NCI-H748 treated with DMSO at 0.1 percent for 48 hours (cell line): Measurements from ENCODE around the gene AGGF1.
"Not testable (repeated sequence)": the region's sequence is repeated elsewhere in the genome, so short reads cannot be mapped to it uniquely, and the experiment has no call there.

Experiments used
- DNase-seq: peaks from one replicate; lab custom pipeline; 2025; lab: John Stamatoyannopoulos, UW

AGGF1 gene

GRCh38 chr5:77030097-77031071, at the start of gene AGGF1:
AGGF1 (plus strand) TSS chr5:77030404; CDS start chr5:77030767, 363 bp downstream.
- peak; percentile 94 for DNase-seq

- no peak for DNase-seq
These were observed 49.6 kb upstream of the AGGF1 start for GRCh38 chr5:76980518-76981144.

- DNase-seq = no peak
These were observed 47.8 kb upstream of the AGGF1 start for GRCh38 chr5:76982450-76982849.

GRCh38 chr5:76983468-76983867, 46.7 kb upstream of the AGGF1 start:
- no peak for DNase-seq

- DNase-seq = peak; percentile 20
These were observed 43.2 kb upstream of the AGGF1 start for GRCh38 chr5:76986825-76987526.

- DNase-seq = no peak
These were observed 39.2 kb upstream of the AGGF1 start for GRCh38 chr5:76990899-76991459.

GRCh38 chr5:76993436-76993835, 36.8 kb upstream of the AGGF1 start:
- DNase-seq = not testable (repeated sequence)

- no peak for DNase-seq
These were observed 35.9 kb upstream of the AGGF1 start for GRCh38 chr5:76994337-76994736.

GRCh38 chr5:76998251-76998650, 32.0 kb upstream of the AGGF1 start:
- not testable (repeated sequence) for DNase-seq

GRCh38 chr5:76999451-76999850, 30.8 kb upstream of the AGGF1 start:
- no peak for DNase-seq

- no peak for DNase-seq
These were observed 27.0 kb upstream of the AGGF1 start for GRCh38 chr5:77003246-77003645.

- no peak for DNase-seq
These were observed 24.1 kb upstream of the AGGF1 start for GRCh38 chr5:77006124-77006523.

GRCh38 chr5:77008413-77008812, 21.8 kb upstream of the AGGF1 start:
- DNase-seq = no peak

GRCh38 chr5:77010243-77010642, 20.0 kb upstream of the AGGF1 start:
- DNase-seq = no peak

- no peak for DNase-seq
These were observed 18.7 kb upstream of the AGGF1 start for GRCh38 chr5:77011498-77011897.

- no peak for DNase-seq
These were observed 17.6 kb upstream of the AGGF1 start for GRCh38 chr5:77012601-77013000.

GRCh38 chr5:77015938-77016569, 14.2 kb upstream of the AGGF1 start:
- peak; percentile 5 for DNase-seq

- no peak for DNase-seq
These were observed 13.2 kb upstream of the AGGF1 start for GRCh38 chr5:77016962-77017361.

- no peak for DNase-seq
These were observed 12.5 kb upstream of the AGGF1 start for GRCh38 chr5:77017668-77018067.

GRCh38 chr5:77022511-77023417, 7.4 kb upstream of the AGGF1 start:
- DNase-seq = no peak

- DNase-seq = no peak
These were observed 5.7 kb upstream of the AGGF1 start for GRCh38 chr5:77024490-77024889.
